CD4-positive, alpha-beta T cell treated with Interleukin-10 for 1 hour (primary cell): Measurements from ENCODE around the gene TTLL10.

ENCODE experiments used
- DNase-seq: peaks from one replicate; pipeline ENCODE4 v3.0.0-alpha.2; 2020

Gene TTLL10

GRCh38 chr1:1239614-1240347 lies 66.1 kb downstream of the TTLL10 start:
- DNase-seq: no peak

- no peak for DNase-seq
Measured at GRCh38 chr1:1240348-1240732, 66.7 kb downstream of the TTLL10 start.

GRCh38 chr1:1240822-1241587 lies 67.3 kb downstream of the TTLL10 start:
- no peak for DNase-seq

GRCh38 chr1:1241588-1242219 lies 68.0 kb downstream of the TTLL10 start:
- DNase-seq: no peak

- no peak for DNase-seq
Measured at GRCh38 chr1:1242461-1243265, 69.0 kb downstream of the TTLL10 start.

- DNase-seq: no peak
Measured at GRCh38 chr1:1243266-1243660, 69.6 kb downstream of the TTLL10 start.

- DNase-seq: no peak
Measured at GRCh38 chr1:1243807-1244191, 70.1 kb downstream of the TTLL10 start.

- DNase-seq: no peak
Measured at GRCh38 chr1:1244192-1244811, 70.6 kb downstream of the TTLL10 start.

- DNase-seq: no peak
Measured at GRCh38 chr1:1245178-1245816, 71.6 kb downstream of the TTLL10 start.

- no peak for DNase-seq
Measured at GRCh38 chr1:1245817-1246576, 72.3 kb downstream of the TTLL10 start.

- no peak for DNase-seq
Measured at GRCh38 chr1:1246577-1247340, 73.1 kb downstream of the TTLL10 start, which contains the start of gene C1QTNF12. C1QTNF12 (minus strand) TSS chr1:1246722; CDS start chr1:1246690, 32 bp downstream.

- DNase-seq: no peak
Measured at GRCh38 chr1:1247341-1247913, 73.7 kb downstream of the TTLL10 start.
